ENCODE data around the gene TRAP1. TPM values are rescaled to one million over a fixed set of nuclear protein-coding genes. Genes with fewer than 3 reads are reported as not detected.
"Not testable (repeated sequence)": the region's sequence is repeated elsewhere in the genome, so short reads cannot be mapped to it uniquely, and the experiment has no call there.

The TRAP1 gene
- total RNA-seq, 1 experiment from 2014 or later = 63.8 TPM

GRCh38 chr16:3673676-3674377 is 43.5 kb downstream of the TRAP1 start:
- DNase-seq (ENCODE audit: low spot score) = no peak

DNA sequence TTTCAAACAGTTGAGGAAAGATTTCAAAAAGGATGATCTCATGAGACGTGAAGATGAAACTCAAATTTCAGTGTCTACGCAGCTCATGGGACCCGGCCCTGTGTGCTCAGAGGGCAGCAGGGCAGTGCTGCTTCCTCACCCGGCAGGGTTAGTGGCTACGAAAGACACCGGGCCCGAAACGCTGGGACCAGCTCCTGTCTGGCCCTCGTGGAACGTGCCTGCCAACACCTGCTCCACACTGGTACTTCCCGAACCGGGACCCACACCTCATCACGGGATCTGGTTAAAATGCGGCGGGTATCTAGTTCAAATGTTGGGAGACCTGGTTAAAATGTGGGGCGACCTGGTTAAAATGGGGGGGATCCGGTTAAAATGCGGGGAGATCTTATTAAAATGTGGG is 44.1 kb downstream of the TRAP1 start:
- no peak for DNase-seq (ENCODE audit: low spot score)

DNA sequence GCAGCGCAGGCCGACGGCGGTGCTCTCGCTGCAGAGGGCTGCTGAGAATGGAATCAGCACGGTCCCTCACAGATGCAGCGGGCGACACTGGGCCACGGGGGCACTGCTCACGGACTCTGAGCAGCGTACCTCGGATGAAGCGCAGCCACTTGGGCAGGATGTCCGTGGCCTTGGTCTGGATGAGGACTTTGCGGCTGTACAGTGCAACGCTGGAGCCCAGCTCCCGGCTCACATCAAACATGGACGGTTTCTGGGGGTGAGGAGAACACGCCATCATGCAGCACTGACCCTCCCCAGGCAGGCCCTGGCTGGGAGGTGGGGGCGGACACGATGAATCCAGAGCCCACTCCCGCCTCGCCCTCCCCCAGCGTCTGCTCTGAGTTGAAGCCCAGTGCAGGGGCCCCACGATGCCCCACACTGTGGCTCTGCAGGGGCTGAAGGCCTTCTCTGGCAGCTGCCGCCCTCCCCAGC is 44.7 kb downstream of the TRAP1 start:
- DNase-seq (ENCODE audit: low spot score) = no peak

GRCh38 chr16:3671424-3671823 is 45.9 kb downstream of the TRAP1 start:
- no peak for DNase-seq (ENCODE audit: low spot score)

DNA sequence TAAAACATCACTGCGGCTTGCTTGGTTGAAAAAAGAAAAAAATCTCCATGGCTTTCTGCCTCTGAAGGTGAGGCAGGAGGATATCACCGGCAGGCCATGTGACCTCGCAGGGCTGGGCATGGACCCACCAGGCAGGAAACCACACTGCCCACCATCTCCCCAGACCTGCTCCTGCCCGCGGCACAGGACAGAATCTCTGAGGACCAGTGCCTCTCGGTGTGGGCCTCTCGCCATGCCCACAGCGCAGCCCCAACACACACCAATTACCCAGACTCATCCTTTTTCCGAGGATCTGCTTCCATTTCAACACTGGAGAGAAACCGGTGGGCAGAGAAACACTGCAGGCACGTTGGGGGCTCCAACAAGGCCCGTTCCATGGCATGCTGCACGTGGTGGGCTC is 46.6 kb downstream of the TRAP1 start:
- DNase-seq (ENCODE audit: low spot score) = no peak

DNA sequence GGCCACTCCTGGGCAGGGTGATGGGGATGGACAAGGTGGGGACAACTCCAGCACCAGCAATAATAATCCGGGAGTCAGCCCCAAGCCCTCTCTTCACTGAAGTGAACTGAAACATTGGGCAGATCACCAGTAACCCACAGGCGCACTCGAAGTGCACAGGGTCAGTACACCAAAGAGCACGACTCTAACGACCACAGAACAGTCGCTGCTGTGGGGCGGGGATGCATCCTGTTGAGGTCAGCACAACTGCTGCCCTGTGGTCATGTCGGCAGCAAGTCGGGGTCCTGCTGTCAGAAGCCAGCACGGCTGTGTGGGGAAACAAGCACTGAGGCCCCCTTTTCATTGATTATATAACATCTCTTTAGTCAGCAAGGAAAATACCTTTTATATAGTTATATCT is 48.2 kb downstream of the TRAP1 start:
- no peak for DNase-seq (ENCODE audit: low spot score)

DNA sequence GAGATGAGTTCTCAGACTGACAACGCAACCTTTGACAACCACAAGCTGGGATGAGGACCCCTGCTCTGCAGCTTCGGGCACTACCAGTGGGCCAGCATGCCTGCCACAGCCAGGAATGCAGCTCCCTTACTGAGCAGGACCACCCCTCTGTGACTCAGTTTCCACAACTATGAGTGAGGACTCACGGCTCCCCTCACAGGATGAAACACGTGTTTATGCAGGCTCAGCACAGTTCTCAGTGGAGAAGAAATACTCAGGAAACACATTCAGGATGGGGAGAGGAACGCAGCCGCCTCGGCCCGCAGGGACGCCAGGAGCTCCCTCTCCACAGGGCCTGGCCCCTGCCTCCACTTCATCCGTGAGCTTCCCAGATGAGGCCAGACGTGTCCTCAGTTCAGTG is 48.7 kb downstream of the TRAP1 start:
- no peak for DNase-seq (ENCODE audit: low spot score)

DNA sequence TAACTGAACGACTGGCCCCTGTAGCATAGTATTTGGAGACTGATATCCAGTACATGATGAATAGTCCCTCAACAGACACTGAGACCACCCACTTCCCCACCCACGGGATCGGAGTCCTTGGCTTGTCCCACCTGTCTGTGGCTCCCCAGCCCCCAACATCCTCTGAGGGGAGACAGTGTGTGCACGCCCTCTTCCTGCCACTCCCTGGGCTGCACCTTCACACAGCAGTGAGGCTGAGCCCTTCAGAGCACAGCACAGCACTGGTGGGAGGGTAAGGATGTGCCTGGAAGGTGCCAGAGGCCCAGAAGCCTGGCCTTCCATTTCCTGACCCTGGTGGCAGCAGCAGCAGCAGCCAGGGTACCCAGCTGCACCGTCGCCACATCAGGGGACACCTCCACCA is 51.8 kb downstream of the TRAP1 start:
- no peak for DNase-seq (ENCODE audit: low spot score)

GRCh38 chr16:3664187-3664896 is 53.0 kb downstream of the TRAP1 start:
- no peak for DNase-seq (ENCODE audit: low spot score)

DNA sequence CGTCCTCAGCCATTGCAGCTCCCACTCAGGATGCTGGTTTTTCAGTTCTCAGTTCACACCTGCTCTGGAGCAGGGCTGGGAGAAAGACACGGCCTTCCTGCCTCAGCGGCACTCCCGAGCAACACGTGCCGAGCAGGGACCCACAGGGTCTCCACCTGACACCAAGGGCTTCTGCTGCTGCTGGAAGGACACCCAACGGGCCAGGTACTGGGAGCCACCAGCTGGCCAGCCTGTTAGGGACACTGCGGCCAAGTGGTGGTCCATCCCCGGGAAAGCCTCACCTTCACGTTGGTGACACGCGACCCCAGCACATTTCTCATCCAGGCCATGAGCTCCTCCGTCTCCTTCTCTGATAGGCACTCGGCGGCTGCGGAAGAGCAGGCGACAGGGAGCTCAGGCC is 54.7 kb downstream of the TRAP1 start:
- DNase-seq (ENCODE audit: low spot score) = no peak

DNA sequence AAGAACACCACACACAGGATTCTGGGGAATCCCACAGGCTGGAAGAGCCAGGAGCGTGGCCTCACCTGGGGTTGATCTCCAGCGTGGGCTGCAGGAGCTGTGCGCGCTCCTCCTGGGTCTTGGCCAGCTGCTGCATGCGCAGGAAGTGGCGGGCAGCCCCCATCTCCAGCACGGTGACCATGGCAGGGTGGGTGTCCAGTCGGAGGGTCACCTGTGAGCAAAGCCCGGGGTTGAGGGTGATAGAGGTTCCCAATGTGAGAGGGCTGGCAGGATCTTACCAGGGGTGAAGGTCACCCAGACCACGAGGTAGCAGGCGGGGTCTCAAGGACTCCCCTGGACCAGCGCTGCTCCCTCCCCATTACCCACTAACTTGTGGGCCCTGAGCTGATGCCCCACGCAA is 55.4 kb downstream of the TRAP1 start:
- DNase-seq (ENCODE audit: low spot score) = no peak

DNA sequence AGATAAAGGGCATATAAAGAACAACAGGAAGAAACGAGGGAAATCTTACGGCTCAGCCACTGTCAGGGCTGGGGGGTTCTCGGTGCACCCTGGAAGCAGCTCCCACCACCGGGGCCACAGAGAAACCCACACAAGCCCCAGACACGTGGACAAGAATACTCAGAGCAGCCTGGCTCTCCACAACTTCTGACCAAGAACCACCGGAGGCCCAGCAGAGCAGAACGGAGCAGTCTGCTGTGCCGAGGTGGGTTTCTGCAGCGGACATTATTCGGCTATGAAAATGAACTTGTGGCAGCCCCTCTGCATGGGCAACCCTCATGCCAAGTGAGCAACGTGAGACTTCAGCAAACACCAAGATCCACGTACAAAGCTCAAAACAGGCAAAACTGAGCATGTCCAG is 56.0 kb downstream of the TRAP1 start:
- DNase-seq (ENCODE audit: low spot score) = no peak

GRCh38 chr16:3659251-3659650 is 58.1 kb downstream of the TRAP1 start:
- no peak for DNase-seq (ENCODE audit: low spot score)

DNA sequence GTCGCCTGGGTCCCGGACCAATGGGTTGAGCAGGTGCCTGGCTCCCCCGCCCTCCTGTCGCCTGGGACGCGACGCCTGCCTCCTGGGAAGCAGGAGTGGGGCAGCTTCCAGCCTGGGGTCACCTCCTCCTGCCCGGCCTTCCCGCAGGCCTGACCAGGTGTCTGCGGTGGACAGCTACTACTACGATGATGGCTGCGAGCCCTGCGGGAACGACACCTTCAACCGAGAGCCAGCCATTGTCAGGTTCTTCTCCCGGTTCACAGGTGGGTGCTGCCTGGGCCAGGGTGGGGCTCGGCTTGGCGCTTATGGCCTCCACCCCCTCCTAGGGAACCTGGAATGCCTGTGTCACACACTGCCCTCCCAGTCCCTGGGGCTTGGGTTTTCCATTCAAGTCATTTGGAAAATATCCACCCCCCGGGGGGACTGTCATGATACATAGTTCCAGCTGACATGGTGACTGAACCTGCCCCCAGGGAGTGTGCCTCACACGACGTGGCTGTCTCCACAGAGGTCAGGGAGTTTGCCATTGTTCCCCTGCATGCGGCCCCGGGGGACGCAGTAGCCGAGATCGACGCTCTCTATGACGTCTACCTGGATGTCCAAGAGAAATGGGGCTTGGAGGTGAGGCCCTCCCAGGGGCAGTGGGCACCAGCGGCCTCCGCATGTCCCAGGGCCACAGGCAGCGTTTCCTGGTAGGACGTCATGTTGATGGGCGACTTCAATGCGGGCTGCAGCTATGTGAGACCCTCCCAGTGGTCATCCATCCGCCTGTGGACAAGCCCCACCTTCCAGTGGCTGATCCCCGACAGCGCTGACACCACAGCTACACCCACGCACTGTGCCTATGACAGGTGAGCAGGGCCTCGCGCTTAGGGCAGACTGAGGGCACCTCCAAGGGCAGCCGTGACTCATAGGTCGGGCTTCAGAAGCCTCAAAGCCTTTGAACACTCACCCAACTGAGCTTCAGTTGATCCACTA is 60.5 kb downstream of the TRAP1 start:
- DNase-seq (ENCODE audit: low spot score) = no peak

GRCh38 chr16:3656160-3656490 is 61.2 kb downstream of the TRAP1 start:
- DNase-seq (ENCODE audit: low spot score) = not testable (repeated sequence)

- no peak for DNase-seq (ENCODE audit: low spot score)
Measured at GRCh38 chr16:3655396-3656159, 61.7 kb downstream of the TRAP1 start.

- no peak for DNase-seq (ENCODE audit: low spot score)
Measured at GRCh38 chr16:3655030-3655395, 62.3 kb downstream of the TRAP1 start.

DNA sequence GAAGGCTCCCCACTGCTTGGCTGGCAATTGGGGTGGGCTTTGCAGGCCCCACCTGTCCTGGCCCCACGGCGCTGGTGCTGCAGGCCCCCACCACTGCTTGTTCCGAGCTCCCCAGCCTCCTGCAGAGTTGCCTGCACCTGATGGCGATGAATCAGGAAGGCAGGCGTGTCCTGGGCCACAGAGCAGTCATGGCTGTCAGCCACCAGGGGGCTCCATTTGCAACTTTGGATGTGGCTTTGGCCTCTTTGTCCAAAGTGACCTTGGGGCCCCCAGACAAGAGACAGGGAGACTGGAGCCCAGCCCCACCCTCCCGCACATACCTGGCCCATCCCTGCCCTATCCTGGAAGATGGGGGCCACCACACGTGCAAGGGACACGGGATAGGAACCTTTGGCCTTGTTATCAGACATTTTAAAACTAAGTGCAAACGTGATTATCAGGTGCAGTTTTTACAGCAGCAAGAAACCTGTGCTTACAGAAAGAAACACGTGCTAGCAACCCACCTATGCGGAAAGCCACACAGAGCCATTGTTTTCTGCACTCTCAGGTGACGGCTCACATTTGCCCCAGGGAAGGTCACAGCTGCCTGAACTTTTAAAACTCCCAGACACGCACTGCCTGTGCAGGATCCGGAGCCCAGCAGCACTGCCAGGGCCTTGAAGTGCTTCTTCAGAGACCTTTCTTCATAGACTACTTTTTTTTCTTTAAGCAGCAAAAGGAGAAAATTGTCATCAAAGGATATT is 62.9 kb downstream of the TRAP1 start, which contains the start of gene DNASE1:
TSS of gene DNASE1 (plus strand) at position 443 of the 743 bp plus-strand sequence. CDS start 683 bp downstream, outside the sequence.
- DNase-seq (ENCODE audit: low spot score) = peak; percentile 65

GRCh38 chr16:3652373-3653195 is 64.7 kb downstream of the TRAP1 start:
- no peak for DNase-seq (ENCODE audit: low spot score)
